ENCODE measurements around the gene NEK9.

DNA sequence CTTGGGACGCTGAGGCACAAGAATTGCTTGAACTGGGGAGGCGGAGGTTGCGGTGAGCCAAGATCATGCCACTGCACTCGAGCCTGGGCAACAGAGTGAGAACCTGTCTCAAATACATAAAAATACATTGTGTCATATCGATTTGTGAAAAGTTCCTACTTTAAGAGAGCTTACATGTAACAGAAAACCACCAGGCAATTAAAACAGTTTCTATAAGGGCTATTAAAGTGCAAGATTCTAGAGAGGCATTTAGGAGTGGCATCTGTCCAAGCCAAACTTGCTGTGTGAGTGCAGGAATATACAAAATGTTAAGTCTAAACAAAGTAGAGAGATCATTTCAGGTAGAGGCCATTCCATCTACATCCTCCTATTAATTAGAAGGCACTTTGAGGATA is 1.7 kb upstream of the NEK9 start:
- TF ChIP-seq POLR2AphosphoS5 (IDR thresholded peaks at IDR 0.05) = no peak
- TF ChIP-seq, protein P1, sequence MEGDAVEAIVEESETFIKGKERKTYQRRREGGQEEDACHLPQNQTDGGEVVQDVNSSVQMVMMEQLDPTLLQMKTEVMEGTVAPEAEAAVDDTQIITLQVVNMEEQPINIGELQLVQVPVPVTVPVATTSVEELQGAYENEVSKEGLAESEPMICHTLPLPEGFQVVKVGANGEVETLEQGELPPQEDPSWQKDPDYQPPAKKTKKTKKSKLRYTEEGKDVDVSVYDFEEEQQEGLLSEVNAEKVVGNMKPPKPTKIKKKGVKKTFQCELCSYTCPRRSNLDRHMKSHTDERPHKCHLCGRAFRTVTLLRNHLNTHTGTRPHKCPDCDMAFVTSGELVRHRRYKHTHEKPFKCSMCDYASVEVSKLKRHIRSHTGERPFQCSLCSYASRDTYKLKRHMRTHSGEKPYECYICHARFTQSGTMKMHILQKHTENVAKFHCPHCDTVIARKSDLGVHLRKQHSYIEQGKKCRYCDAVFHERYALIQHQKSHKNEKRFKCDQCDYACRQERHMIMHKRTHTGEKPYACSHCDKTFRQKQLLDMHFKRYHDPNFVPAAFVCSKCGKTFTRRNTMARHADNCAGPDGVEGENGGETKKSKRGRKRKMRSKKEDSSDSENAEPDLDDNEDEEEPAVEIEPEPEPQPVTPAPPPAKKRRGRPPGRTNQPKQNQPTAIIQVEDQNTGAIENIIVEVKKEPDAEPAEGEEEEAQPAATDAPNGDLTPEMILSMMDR (IDR thresholded peaks at IDR 0.05) = no peak
